GM18519 (cell line): ENCODE measurements around the gene NLGN1.

Experiments
- ATAC-seq: cut with Tn5 transposase; IDR thresholded peaks from one replicate; pipeline ENCODE4 v1.9.1; 2021; ENCODE audit warnings: mild to moderate bottlenecking, moderate library complexity; ENCODE audit not compliant: unreplicated experiment, low FRiP score

The NLGN1 gene

GRCh38 chr3:174303907-174304560 lies 906.5 kb downstream of the NLGN1 start:
- no peak for ATAC-seq

DNA sequence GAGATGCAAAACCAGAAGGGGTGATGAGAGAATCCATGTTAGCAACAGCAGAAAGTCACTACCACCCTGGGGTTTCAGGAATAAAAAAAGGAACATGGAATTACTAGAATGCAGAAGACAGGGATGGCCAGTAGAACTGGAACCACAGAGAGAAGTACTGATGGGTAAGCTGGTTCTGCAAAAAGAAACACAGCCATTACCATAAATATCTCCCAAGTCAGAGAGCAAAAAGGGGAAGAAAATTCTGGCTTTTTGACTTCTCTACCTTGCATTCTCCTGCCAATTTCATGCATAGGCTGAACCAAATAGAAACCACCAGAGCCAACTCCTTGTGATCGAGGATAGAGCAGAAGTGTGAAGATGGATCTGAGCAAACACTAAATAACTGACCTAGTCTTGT lies 911.2 kb downstream of the NLGN1 start:
- no peak for ATAC-seq

DNA sequence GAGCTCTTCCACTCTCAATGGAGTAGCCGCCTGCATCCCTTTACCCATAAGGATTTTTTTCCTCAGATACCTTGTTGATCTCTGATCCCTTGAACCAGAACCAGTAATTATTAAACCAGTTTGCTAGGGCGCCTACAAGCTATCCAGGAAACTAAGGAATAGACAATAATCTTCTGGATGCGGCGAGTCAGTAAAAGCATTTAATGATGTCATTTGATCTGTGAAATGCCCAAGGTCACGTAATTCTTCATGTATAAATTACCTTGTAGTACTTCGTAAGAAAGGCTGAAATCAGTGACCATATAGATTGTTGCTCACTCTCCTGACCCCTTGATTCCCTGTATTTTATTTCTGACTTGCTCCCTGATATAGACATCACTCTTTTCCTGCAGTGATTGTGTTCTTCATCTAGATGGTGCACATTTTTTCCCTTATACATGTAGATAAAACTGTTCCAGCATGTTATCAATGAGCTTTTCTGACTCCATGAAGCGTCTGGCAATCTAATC lies 913.0 kb downstream of the NLGN1 start:
- ATAC-seq: no peak

DNA sequence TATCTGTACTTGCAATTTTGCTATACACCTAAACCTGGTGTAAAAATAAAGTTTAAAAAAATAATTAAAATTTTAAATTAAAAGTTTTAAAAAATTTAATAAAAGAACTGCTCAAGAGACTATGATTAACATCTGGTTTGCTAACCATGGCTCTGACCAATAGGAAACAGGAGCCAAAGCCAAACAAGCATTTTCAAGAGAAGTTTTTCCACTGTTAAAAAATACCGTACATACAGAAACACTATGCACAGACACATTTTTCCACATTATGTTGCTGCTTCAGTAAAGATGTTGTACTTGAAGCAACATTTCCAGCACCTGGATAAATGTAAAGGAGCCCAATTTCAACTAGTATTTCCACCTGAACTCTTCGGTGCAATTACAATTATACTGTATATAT lies 917.7 kb downstream of the NLGN1 start:
- ATAC-seq: no peak

GRCh38 chr3:174317005-174317404 lies 919.5 kb downstream of the NLGN1 start:
- no peak for ATAC-seq

GRCh38 chr3:174318181-174318580 lies 920.6 kb downstream of the NLGN1 start:
- ATAC-seq: no peak

GRCh38 chr3:174321548-174321947 lies 924.0 kb downstream of the NLGN1 start:
- no peak for ATAC-seq

DNA sequence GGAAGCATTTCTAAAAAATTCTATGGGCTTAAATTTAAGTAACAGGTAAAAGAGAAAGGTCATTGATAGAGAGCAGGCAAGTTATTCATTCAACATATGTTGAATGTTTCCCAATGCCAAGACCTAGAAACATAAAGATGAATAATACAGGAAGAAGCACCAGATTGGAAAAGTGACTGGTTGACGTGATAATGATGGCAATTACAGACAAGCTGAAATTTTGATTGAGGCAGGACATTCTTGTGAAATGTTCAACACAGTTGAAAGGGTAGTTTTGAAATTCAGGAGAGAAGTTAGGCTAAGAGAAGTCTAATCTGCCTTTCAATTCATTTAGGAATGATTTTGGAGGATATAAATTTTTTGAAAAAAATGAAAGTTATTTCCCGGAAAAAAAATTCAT lies 925.2 kb downstream of the NLGN1 start:
- ATAC-seq: no peak

DNA sequence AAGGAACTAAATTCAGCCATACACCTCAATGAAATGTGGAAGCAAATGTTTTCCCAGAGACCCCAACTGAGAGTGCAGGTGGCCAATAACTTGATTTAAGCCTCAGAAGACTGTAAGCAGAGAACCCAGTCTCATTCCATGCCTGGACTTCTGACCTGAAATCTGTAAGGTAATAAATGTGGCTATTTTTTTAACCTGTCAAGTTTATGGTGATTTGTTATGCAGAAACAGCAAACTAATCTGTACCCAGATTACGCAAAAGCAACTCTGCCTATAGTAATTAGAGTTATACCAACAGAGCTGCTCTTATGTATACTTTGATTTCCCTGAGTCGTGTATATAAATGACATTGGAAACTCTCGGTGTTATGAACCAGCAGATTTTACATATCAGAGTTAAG lies 927.6 kb downstream of the NLGN1 start:
- ATAC-seq: no peak

DNA sequence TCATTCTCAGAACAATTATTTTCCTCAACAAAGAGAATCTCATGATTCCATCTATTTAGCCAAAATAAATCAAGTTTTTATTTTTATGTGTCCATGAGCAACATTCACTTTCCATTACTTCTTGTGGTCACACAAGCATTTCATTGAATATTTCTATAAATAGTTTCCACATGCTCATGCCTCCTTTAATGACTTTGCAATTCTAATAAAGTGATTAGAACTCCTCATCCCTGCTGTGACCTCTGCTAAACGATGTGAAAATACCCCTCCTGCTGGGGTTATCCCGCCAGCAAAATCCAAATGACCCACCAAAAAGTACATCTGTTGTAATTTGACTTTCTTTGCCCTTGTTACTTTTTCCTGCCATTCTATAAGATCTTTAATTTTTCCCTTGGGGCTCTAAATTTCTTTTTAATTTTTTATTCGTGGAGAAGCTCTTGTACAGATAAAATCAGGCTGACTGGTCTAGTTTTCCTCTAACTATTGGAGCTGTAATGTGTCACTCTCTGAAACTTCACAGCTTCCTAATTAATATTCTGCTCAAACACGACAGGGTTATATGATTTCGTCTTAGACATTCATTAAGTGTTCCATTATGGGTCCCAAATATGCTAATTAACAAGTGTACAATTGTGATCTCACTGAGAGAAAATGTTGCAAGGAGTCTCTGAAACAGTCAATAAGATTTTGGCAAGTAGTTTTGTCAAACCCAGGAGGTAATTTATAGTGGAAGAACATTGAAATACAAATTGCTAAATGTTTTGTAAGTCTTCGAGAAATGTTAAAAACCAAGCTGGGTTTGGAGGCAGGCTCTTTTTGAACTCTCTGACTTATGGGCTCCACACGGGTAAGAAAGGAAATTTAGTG lies 928.5 kb downstream of the NLGN1 start:
- no peak for ATAC-seq

GRCh38 chr3:174329321-174329720 lies 931.8 kb downstream of the NLGN1 start:
- no peak for ATAC-seq

GRCh38 chr3:174330303-174330702 lies 932.8 kb downstream of the NLGN1 start:
- no peak for ATAC-seq

DNA sequence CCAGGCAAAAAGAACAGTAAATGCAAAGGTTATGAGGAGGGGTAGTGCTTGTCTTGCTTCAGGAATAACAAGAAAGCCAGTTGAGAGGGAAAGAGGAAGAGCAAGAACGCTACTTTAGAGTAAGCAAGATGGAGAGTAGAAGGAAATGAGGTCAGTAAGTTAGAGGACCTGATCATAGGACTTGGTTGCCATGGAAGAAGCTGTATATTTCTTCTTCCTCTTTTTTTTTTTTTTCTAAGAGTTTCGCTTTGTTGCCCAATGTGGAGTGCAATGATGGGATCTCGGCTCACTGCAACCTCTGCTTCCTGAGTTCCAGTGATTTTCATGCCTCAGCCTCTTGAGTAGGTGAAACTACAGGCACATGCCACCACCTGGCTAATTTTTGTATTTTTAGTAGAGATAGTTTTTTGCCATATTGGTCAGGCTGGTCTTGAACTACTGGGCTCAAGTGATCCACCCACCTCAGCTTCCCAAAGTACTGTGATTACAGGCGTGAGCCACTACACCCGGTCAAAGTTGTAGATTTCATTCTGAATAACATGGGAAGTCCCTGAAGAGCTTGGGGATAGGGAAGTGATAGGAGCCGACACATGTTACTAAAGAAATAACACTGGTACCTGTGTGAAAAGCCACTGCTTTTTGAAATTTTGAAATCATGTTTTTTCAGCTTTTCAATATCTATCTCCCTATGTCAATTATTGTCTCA lies 933.7 kb downstream of the NLGN1 start:
- ATAC-seq: no peak

GRCh38 chr3:174332391-174332790 lies 934.8 kb downstream of the NLGN1 start:
- no peak for ATAC-seq

GRCh38 chr3:174333640-174334039 lies 936.1 kb downstream of the NLGN1 start:
- ATAC-seq: no peak

- ATAC-seq: no peak
Measured at GRCh38 chr3:174334111-174334510, 936.6 kb downstream of the NLGN1 start.

DNA sequence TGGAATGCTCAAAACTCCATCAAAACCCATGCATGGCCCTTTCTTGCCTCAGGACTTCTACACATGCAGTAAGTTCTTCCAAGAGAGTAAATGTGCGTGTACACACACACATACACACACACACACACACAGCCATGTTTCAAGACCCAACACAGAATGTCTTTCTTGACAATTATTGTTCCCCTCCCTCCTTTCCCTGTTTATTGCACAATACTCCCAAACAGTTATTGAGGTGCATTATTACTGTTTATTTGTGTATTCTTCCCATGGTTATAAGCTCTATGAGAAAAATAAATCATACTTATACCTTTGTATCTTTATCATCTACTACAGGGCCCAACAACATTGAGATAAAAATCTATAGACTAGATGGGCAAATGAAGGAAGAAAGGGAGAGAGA lies 937.8 kb downstream of the NLGN1 start:
- no peak for ATAC-seq

- ATAC-seq: no peak
Measured at GRCh38 chr3:174335910-174336309, 938.4 kb downstream of the NLGN1 start.
